HL-60 (cell line): ENCODE measurements around the gene USP21.

Experiments used
- DNase-seq, 2 experiments: peaks; one replicate each; pipeline ENCODE4 v3.0.0-alpha.2; 2010 to 2020; ENCODE audit warnings: low read depth in 1 of 2, low spot score in 1 of 2
- H3K27ac ChIP-seq: fragments of 250-450 bp; sonication (Bioruptor Pico); replicated peaks from 2 replicates; pipeline ENCODE4 v1.5.1; 2020; ENCODE audit warnings: mild to moderate bottlenecking, moderate library complexity
- H3K27me3 ChIP-seq: fragments of 250-450 bp; sonication (Bioruptor Pico); 2 replicates; pipeline ENCODE4 v1.5.1; 2021; ENCODE audit warnings: mild to moderate bottlenecking, moderate library complexity; ENCODE audit not compliant: insufficient read depth, poor library complexity, severe bottlenecking
- H3K4me3 ChIP-seq: replicated peaks from 2 replicates; pipeline ENCODE4 v1.5.1; 2011; ENCODE audit warnings: mild to moderate bottlenecking, control low read depth, low read length; ENCODE audit not compliant: insufficient read depth
- GABPA ChIP-seq: IDR thresholded peaks from 2 replicates; pipeline ENCODE4 v1.6.1; 2012; ENCODE audit warnings: low read depth
- POLR2AphosphoS5 ChIP-seq: IDR thresholded peaks from 2 replicates; pipeline ENCODE4 v1.6.1; 2012; ENCODE audit warnings: low read depth
- SPI1 ChIP-seq: IDR thresholded peaks from 2 replicates; pipeline ENCODE4 v1.6.1; 2012; ENCODE audit warnings: low read depth, mild to moderate bottlenecking, borderline replicate concordance
- TF ChIP-seq, protein P1 (sequence below): IDR thresholded peaks from one replicate; pipeline ENCODE4 v1.5.1; 2011; ENCODE audit warnings: low read length, control low read depth, inconsistent platforms; ENCODE audit not compliant: insufficient read depth
- TF ChIP-seq, protein P2 (sequence below): IDR thresholded peaks from 2 replicates; pipeline ENCODE4 v1.6.1; 2012; ENCODE audit warnings: low read depth; ENCODE audit not compliant: insufficient replicate concordance

Gene USP21

GRCh38 chr1:161162806-161163205, 3.5 kb downstream of the USP21 start:
- Histone ChIP-seq H3K27ac (no peak overlapping the region), H3K27me3 (no peaks in the 10 kb centered on the region), H3K4me3 (no peak overlapping the region)
- no peak for DNase-seq
- TF ChIP-seq POLR2AphosphoS5 (no peak), GABPA (no peak), SPI1 (no peak)
- TF ChIP-seq, protein P1, sequence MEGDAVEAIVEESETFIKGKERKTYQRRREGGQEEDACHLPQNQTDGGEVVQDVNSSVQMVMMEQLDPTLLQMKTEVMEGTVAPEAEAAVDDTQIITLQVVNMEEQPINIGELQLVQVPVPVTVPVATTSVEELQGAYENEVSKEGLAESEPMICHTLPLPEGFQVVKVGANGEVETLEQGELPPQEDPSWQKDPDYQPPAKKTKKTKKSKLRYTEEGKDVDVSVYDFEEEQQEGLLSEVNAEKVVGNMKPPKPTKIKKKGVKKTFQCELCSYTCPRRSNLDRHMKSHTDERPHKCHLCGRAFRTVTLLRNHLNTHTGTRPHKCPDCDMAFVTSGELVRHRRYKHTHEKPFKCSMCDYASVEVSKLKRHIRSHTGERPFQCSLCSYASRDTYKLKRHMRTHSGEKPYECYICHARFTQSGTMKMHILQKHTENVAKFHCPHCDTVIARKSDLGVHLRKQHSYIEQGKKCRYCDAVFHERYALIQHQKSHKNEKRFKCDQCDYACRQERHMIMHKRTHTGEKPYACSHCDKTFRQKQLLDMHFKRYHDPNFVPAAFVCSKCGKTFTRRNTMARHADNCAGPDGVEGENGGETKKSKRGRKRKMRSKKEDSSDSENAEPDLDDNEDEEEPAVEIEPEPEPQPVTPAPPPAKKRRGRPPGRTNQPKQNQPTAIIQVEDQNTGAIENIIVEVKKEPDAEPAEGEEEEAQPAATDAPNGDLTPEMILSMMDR: no peak
- TF ChIP-seq, protein P2, sequence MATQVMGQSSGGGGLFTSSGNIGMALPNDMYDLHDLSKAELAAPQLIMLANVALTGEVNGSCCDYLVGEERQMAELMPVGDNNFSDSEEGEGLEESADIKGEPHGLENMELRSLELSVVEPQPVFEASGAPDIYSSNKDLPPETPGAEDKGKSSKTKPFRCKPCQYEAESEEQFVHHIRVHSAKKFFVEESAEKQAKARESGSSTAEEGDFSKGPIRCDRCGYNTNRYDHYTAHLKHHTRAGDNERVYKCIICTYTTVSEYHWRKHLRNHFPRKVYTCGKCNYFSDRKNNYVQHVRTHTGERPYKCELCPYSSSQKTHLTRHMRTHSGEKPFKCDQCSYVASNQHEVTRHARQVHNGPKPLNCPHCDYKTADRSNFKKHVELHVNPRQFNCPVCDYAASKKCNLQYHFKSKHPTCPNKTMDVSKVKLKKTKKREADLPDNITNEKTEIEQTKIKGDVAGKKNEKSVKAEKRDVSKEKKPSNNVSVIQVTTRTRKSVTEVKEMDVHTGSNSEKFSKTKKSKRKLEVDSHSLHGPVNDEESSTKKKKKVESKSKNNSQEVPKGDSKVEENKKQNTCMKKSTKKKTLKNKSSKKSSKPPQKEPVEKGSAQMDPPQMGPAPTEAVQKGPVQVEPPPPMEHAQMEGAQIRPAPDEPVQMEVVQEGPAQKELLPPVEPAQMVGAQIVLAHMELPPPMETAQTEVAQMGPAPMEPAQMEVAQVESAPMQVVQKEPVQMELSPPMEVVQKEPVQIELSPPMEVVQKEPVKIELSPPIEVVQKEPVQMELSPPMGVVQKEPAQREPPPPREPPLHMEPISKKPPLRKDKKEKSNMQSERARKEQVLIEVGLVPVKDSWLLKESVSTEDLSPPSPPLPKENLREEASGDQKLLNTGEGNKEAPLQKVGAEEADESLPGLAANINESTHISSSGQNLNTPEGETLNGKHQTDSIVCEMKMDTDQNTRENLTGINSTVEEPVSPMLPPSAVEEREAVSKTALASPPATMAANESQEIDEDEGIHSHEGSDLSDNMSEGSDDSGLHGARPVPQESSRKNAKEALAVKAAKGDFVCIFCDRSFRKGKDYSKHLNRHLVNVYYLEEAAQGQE: no peak

DNA sequence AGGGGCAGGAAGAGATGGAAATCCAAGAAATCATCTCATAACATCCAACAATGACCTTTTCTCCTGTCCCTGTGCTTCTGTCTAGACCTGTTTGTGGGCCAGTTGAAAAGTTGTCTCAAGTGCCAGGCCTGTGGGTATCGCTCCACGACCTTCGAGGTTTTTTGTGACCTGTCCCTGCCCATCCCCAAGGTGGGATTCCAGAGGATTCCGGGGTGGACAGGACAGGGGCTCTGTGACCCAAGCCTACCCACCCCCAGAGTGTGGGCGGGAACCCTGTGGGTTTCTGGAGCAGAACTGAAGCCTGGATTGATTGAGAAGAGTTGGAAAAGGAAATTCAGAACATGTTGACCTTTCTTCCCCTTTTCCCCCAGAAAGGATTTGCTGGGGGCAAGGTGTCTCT, 4.5 kb downstream of the USP21 start:
- Histone ChIP-seq H3K4me3 (no peak overlapping the region), H3K27me3 (no peaks in the 10 kb centered on the region), H3K27ac (no peak overlapping the region)
- no peak for DNase-seq
- TF ChIP-seq, protein P2: no peak
- TF ChIP-seq, protein P1: no peak
- no peak for TF ChIP-seq POLR2AphosphoS5
- TF ChIP-seq SPI1: no peak
- no peak for TF ChIP-seq GABPA

- no peaks in the 10 kb centered on the region for H3K27me3 ChIP-seq
- TF ChIP-seq SPI1 (no peak), GABPA (no peak), POLR2AphosphoS5 (no peak)
- TF ChIP-seq, protein P2: no peak
- TF ChIP-seq, protein P1: no peak
- DNase-seq: no peak
- peak overlapping the region; percentile 77; the same call in 1 of the 2 replicates for H3K4me3 ChIP-seq
- peak overlapping the region; percentile 88 for H3K27ac ChIP-seq
These were observed 5.8 kb downstream of the USP21 start for GRCh38 chr1:161164901-161165610.
